ENCODE results near the gene COX10. TPM values are rescaled to one million over a fixed set of nuclear protein-coding genes. Genes with fewer than 3 reads are reported as not detected.

The COX10 gene
- polyA plus RNA-seq, 1 donor (not counting 4 experiments of a cell fraction or from before 2014, with no cell fraction given) = 14.3 TPM

- DNase-seq (ENCODE audit: low read depth, low spot score) (no peak), FAIRE-seq (no peak)
- H3K36me3 ChIP-seq (ENCODE audit: control insufficient read depth in 2 of 2, extremely low read depth in 1 of 2, insufficient read depth in 2 of 2, low read length in 2 of 2) = no peaks in the 10 kb centered on the region
- no peak overlapping the region for H2AFZ ChIP-seq (ENCODE audit: control insufficient read depth, low read length)
- no peaks in the 10 kb centered on the region for H3K9me3 ChIP-seq (ENCODE audit: control insufficient read depth, low read depth, low read length)
- no peak overlapping the region for H3K4me3 ChIP-seq (ENCODE audit: control insufficient read depth in 2 of 3, extremely low read depth in 1 of 3, insufficient read depth in 2 of 3, low read depth in 1 of 3, low read length in 3 of 3)
- no peak overlapping the region for H3K27ac ChIP-seq (ENCODE audit: control insufficient read depth, insufficient read depth, low read length)
- H3K9ac ChIP-seq (ENCODE audit: control insufficient read depth, extremely low read depth, insufficient read depth, low read length) = no peak overlapping the region
- TF ChIP-seq EZH2 (IDR thresholded peaks at IDR 0.05; ENCODE audit: low read length) (no peak), CTCF (optimal IDR thresholded peaks at IDR 0.05 in 1 of 3, IDR thresholded peaks at IDR 0.05 in 1 of 3, conservative IDR thresholded peaks at IDR 0.05 in 1 of 3; ENCODE audit: extremely low read depth in 1 of 3, insufficient read depth in 2 of 3, low read length in 3 of 3) (no peak)
- no peak overlapping the region for H3K4me2 ChIP-seq (ENCODE audit: control insufficient read depth, extremely low read depth, insufficient read depth, low read depth, low read length)
- H3K9me1 ChIP-seq (ENCODE audit: control insufficient read depth, extremely low read depth, insufficient read depth, low read length) = no peaks in the 10 kb centered on the region
- dilution Hi-C loops (cut with MboI; ENCODE audit: extremely low pct_ligation_motif_present, low sequenced_read_pairs) = no loop called here
- no peaks in the 10 kb centered on the region for H3K27me3 ChIP-seq (ENCODE audit: control insufficient read depth, extremely low read depth, insufficient read depth, low read length)
- H4K20me1 ChIP-seq (ENCODE audit: control insufficient read depth, extremely low read depth, insufficient read depth, low read length) = no peaks in the 10 kb centered on the region
- H3K4me1 ChIP-seq (ENCODE audit: control insufficient read depth, extremely low read depth, insufficient read depth, low read length) = no peaks in the 10 kb centered on the region
- no peaks in the 10 kb centered on the region for H3K79me2 ChIP-seq (ENCODE audit: control insufficient read depth, insufficient read depth, low read length)
Measured at GRCh38 chr17:14112407-14112806, 43.1 kb downstream of the COX10 start.

GRCh38 chr17:14113137-14113536 lies 43.8 kb downstream of the COX10 start:
- Histone ChIP-seq H3K4me3 (ENCODE audit: control insufficient read depth in 2 of 3, extremely low read depth in 1 of 3, insufficient read depth in 2 of 3, low read depth in 1 of 3, low read length in 3 of 3) (no peak overlapping the region), H3K4me2 (ENCODE audit: control insufficient read depth, extremely low read depth, insufficient read depth, low read depth, low read length) (no peak overlapping the region), H3K36me3 (ENCODE audit: control insufficient read depth in 2 of 2, extremely low read depth in 1 of 2, insufficient read depth in 2 of 2, low read length in 2 of 2) (no peaks in the 10 kb centered on the region), H3K79me2 (ENCODE audit: control insufficient read depth, insufficient read depth, low read length) (no peaks in the 10 kb centered on the region), H2AFZ (ENCODE audit: control insufficient read depth, low read length) (no peak overlapping the region), H3K9ac (ENCODE audit: control insufficient read depth, extremely low read depth, insufficient read depth, low read length) (no peak overlapping the region), H3K27ac (ENCODE audit: control insufficient read depth, insufficient read depth, low read length) (no peak overlapping the region), H4K20me1 (ENCODE audit: control insufficient read depth, extremely low read depth, insufficient read depth, low read length) (no peaks in the 10 kb centered on the region), H3K27me3 (ENCODE audit: control insufficient read depth, extremely low read depth, insufficient read depth, low read length) (no peaks in the 10 kb centered on the region), H3K9me3 (ENCODE audit: control insufficient read depth, low read depth, low read length) (no peaks in the 10 kb centered on the region), H3K4me1 (ENCODE audit: control insufficient read depth, extremely low read depth, insufficient read depth, low read length) (no peaks in the 10 kb centered on the region), H3K9me1 (ENCODE audit: control insufficient read depth, extremely low read depth, insufficient read depth, low read length) (no peaks in the 10 kb centered on the region)
- DNase-seq (ENCODE audit: low read depth, low spot score) = no peak
- no peak for FAIRE-seq
- dilution Hi-C loops (cut with MboI; ENCODE audit: extremely low pct_ligation_motif_present, low sequenced_read_pairs) = no loop called here
- TF ChIP-seq EZH2 (IDR thresholded peaks at IDR 0.05; ENCODE audit: low read length) (no peak), CTCF (optimal IDR thresholded peaks at IDR 0.05 in 1 of 3, IDR thresholded peaks at IDR 0.05 in 1 of 3, conservative IDR thresholded peaks at IDR 0.05 in 1 of 3; ENCODE audit: extremely low read depth in 1 of 3, insufficient read depth in 2 of 3, low read length in 3 of 3) (peak in 1 of 3 experiments; percentile 4)

All from keratinocyte (primary cell).